Body of pancreas (tissue), 4 donors: ENCODE data around the gene MAP4K4. TPM values are rescaled to one million over a fixed set of nuclear protein-coding genes. Genes with fewer than 3 reads are reported as not detected.

Source experiments
- ATAC-seq: fragments of 150-250 bp; one replicate; pipeline ENCODE4 v1.9.1; 2016
- DNase-seq, 4 donors: peaks; one replicate each; pipeline ENCODE4 v3.0.0-alpha.2; 2019
- H3K27ac ChIP-seq, 4 donors: fragments of 200-600 bp; sonication (generic); 1 replicate in 3 of 4; 2 replicates in 1 of 4; pipeline versions ENCODE4 v1.5.1 to v1.6.1; 2016 to 2019; ENCODE audit warnings: mild to moderate bottlenecking in 1 of 4, mixed read lengths in 1 of 4, moderate library complexity in 1 of 4
- H3K27me3 ChIP-seq, 2 donors: fragments of 200-600 bp; sonication (generic); one replicate each; pipeline ENCODE4 v1.6.0; 2016; ENCODE audit warnings: mild to moderate bottlenecking in 1 of 2
- H3K36me3 ChIP-seq, 2 donors: fragments of 200-600 bp; sonication (generic); replicated peaks in 1 of 2; 2 replicates each; pipeline ENCODE4 v1.5.1; 2016; ENCODE audit warnings: low read depth in 2 of 2; ENCODE audit not compliant: insufficient read depth in 1 of 2
- H3K4me1 ChIP-seq: fragments of 200-600 bp; sonication (generic); one replicate; pipeline ENCODE4 v1.6.0; 2016
- H3K4me3 ChIP-seq, 2 donors: fragments of 200-600 bp; sonication (generic); 1 replicate in 1 of 2; 2 replicates in 1 of 2; pipeline ENCODE4 v1.5.1; 2016 to 2019
- H3K9me3 ChIP-seq, 3 donors: fragments of 200-600 bp; sonication (generic); 1 replicate in 2 of 3; 2 replicates in 1 of 3; pipeline ENCODE4 v1.5.1; 2016
- CTCF ChIP-seq, 7 experiments: fragments of 450-650 bp in 4 of 7; fragments of 200-600 bp in 3 of 7; sonication (generic) in 3 of 7; IDR thresholded peaks; one replicate each; pipeline ENCODE4 v1.5.1; 2016 to 2019; ENCODE audit warnings: antibody characterized with exemption in 7 of 7
- POLR2A ChIP-seq, 3 donors: fragments of 450-650 bp; IDR thresholded peaks; one replicate each; pipeline ENCODE4 v1.6.1; 2016; ENCODE audit warnings: antibody characterized with exemption in 3 of 3, mild to moderate bottlenecking in 2 of 3
- WGBS, 2 donors: methylation state at CpG; one replicate each; pipeline ENCODE4 v1.1.5; 2017; 5-methylcytosine and 5-hydroxymethylcytosine counted together
- intact Hi-C: fragments of 100-400 bp; cut with DNase I; formaldehyde crosslinking; loops from one replicate; pipeline ENCODE4 v1.15.1; 2023
- total RNA-seq, 2 donors: library from RNA; depleted of rRNA; stranded (reverse); fragments of >200 nt; gene quantifications; one replicate each; pipeline ENCODE4 v1.1.0, GENCODE V29; 2016

MAP4K4 gene
- total RNA-seq, 2 donors from 2014 or later: 22.1 to 25.1 TPM

- DNase-seq: no peak
- no peak overlapping the region for H3K27ac ChIP-seq
- peaks cover 0 to 7% of the 10 kb centered on the region in 2 donors for H3K36me3 ChIP-seq
- H3K4me3 ChIP-seq: no peak overlapping the region
- intact Hi-C loops: no loop called here
- no peaks in the 10 kb centered on the region for H3K27me3 ChIP-seq
- no peak for ATAC-seq
- TF ChIP-seq CTCF (IDR thresholded peaks at IDR 0.05) (no peak), POLR2A (IDR thresholded peaks at IDR 0.05) (no peak)
- 70 to 91% methylated on average over 2 of the region's 2 CpGs for WGBS, 2 donors
- H3K9me3 ChIP-seq: no peaks in the 10 kb centered on the region
- H3K4me1 ChIP-seq: no peaks in the 10 kb centered on the region
Measured at GRCh38 chr2:101895819-101896322, 198.4 kb downstream of the MAP4K4 start.

GRCh38 chr2:101897301-101897700 lies 199.8 kb downstream of the MAP4K4 start:
- Histone ChIP-seq H3K4me1 (no peaks in the 10 kb centered on the region), H3K36me3 (peaks cover 0 to 5% of the 10 kb centered on the region in 2 donors), H3K9me3 (no peaks in the 10 kb centered on the region), H3K27ac (no peak overlapping the region), H3K4me3 (no peak overlapping the region), H3K27me3 (no peaks in the 10 kb centered on the region)
- WGBS, 2 donors: 88 to 92% methylated on average over 1 of the region's 1 CpG
- intact Hi-C loops: no loop called here
- no peak for ATAC-seq
- TF ChIP-seq CTCF (IDR thresholded peaks at IDR 0.05) (no peak), POLR2A (IDR thresholded peaks at IDR 0.05) (no peak)
- DNase-seq: no peak

- no peak for ATAC-seq
- intact Hi-C loops: no loop called here
- H3K4me1 ChIP-seq: no peaks in the 10 kb centered on the region
Measured at GRCh38 chr2:101899265-101899664, 201.8 kb downstream of the MAP4K4 start.

GRCh38 chr2:101899871-101900270 lies 202.4 kb downstream of the MAP4K4 start:
- WGBS, 2 donors: 86 to 95% methylated on average over 1 of the region's 1 CpG
- Histone ChIP-seq H3K27ac (no peak overlapping the region), H3K4me3 (no peak overlapping the region), H3K4me1 (no peaks in the 10 kb centered on the region), H3K36me3 (peaks cover 0 to 1% of the 10 kb centered on the region in 2 donors), H3K9me3 (no peaks in the 10 kb centered on the region), H3K27me3 (no peaks in the 10 kb centered on the region)
- DNase-seq (no peak), ATAC-seq (no peak)
- no peak for TF ChIP-seq POLR2A (IDR thresholded peaks at IDR 0.05)
- intact Hi-C loops: no loop called here

More at GRCh38 chr2:101899265-101899664, 201.8 kb downstream of the MAP4K4 start:
- H3K36me3 ChIP-seq: peaks cover 0 to 1% of the 10 kb centered on the region in 2 donors
- no peak overlapping the region for H3K4me3 ChIP-seq
- no peaks in the 10 kb centered on the region for H3K9me3 ChIP-seq
- H3K27me3 ChIP-seq: no peaks in the 10 kb centered on the region
- no peak for DNase-seq
- TF ChIP-seq CTCF (IDR thresholded peaks at IDR 0.05) (no peak), POLR2A (IDR thresholded peaks at IDR 0.05) (no peak)
- no peak overlapping the region for H3K27ac ChIP-seq

- peaks cover 0 to 1% of the 10 kb centered on the region in 2 donors for H3K36me3 ChIP-seq
- 79 to 84% methylated on average over 9 of the region's 9 CpGs for WGBS, 2 donors
- no peaks in the 10 kb centered on the region for H3K27me3 ChIP-seq
- no peak overlapping the region for H3K27ac ChIP-seq
- ATAC-seq (no peak), DNase-seq (no peak)
- H3K9me3 ChIP-seq: no peaks in the 10 kb centered on the region
- H3K4me3 ChIP-seq: no peak overlapping the region
- intact Hi-C loops: no loop called here
- no peaks in the 10 kb centered on the region for H3K4me1 ChIP-seq
- TF ChIP-seq CTCF (IDR thresholded peaks at IDR 0.05) (no peak), POLR2A (IDR thresholded peaks at IDR 0.05) (no peak)
Measured at GRCh38 chr2:101900375-101900774, 202.9 kb downstream of the MAP4K4 start.
